PC-3 (cell line): ENCODE measurements around the gene TRIM40. TPM values are rescaled to one million over a fixed set of nuclear protein-coding genes. Genes with fewer than 3 reads are reported as not detected.

Experiments used
- ATAC-seq: fragments of 200-7000 bp; cut with Tn5 transposase; 2 replicates; pipeline ENCODE4 v1.9.1; 2020; ENCODE audit warnings: mild to moderate bottlenecking, moderate library complexity
- BruUV-seq: library from RNA; stranded (reverse); fragments of 400-500 nt; replicated peaks from 2 replicates; lab custom pipeline; 2021; lab: Mats Ljungman, UMichigan
- CTCF ChIA-PET: fragments of 300-600 bp; sonication (Branson Sonifier 250); formaldehyde crosslinking; loops from one replicate; lab custom pipeline; 2022; ENCODE audit warnings: antibody characterized with exemption; lab: Charles Lee
- POLR2A ChIA-PET: fragments of 300-600 bp; sonication (Branson Sonifier 250); formaldehyde crosslinking; loops from one replicate; lab custom pipeline; 2022; ENCODE audit warnings: antibody characterized with exemption; ENCODE audit not compliant: unreplicated experiment; lab: Charles Lee
- DNase-seq: peaks from one replicate; pipeline ENCODE4 v3.0.0-alpha.2; 2015
- H2AFZ ChIP-seq: fragments of 300-600 bp; sonication (generic); 2 replicates; pipeline ENCODE4 v1.6.0; 2016; ENCODE audit warnings: antibody characterized with exemption, low read length
- H3F3A ChIP-seq: fragments of 300-600 bp; sonication (generic); one replicate; pipeline ENCODE4 v1.6.0; 2017; ENCODE audit warnings: antibody characterized with exemption, low read length, control low read depth, mild to moderate bottlenecking; ENCODE audit not compliant: unreplicated experiment
- H3K27ac ChIP-seq: fragments of 300-600 bp; sonication (generic); 2 replicates; pipeline ENCODE4 v1.5.1; 2016; ENCODE audit warnings: mild to moderate bottlenecking, low read length
- H3K27me3 ChIP-seq: fragments of 300-600 bp; sonication (generic); 2 replicates; pipeline ENCODE4 v1.6.1; 2016; ENCODE audit warnings: low read length, mixed read lengths
- H3K36me3 ChIP-seq: fragments of 300-600 bp; sonication (generic); 2 replicates; pipeline ENCODE4 v1.6.1; 2016; ENCODE audit warnings: low read depth, mixed run types, low read length, mixed read lengths
- H3K4me1 ChIP-seq: fragments of 300-600 bp; sonication (generic); 2 replicates; pipeline ENCODE4 v1.5.1; 2016; ENCODE audit warnings: low read length; ENCODE audit not compliant: insufficient read depth
- H3K4me2 ChIP-seq: fragments of 300-600 bp; sonication (generic); 2 replicates; pipeline ENCODE4 v1.6.0; 2016; ENCODE audit warnings: low read length
- H3K4me3 ChIP-seq: fragments of 300-600 bp; sonication (generic); 2 replicates; pipeline ENCODE4 v1.5.1; 2016; ENCODE audit warnings: mild to moderate bottlenecking, low read length, mixed read lengths
- H3K79me2 ChIP-seq: fragments of 300-600 bp; sonication (generic); 2 replicates; pipeline ENCODE4 v1.6.1; 2017; ENCODE audit warnings: low read length, mixed read lengths
- H3K9ac ChIP-seq: fragments of 300-600 bp; sonication (generic); 2 replicates; pipeline ENCODE4 v1.6.0; 2016; ENCODE audit warnings: mild to moderate bottlenecking, low read length
- H3K9me2 ChIP-seq: fragments of 300-600 bp; sonication (generic); replicated peaks from 2 replicates; pipeline ENCODE4 v1.6.1; 2016; ENCODE audit warnings: mixed run types, low read length, mixed read lengths
- H3K9me3 ChIP-seq: fragments of 300-600 bp; sonication (generic); 2 replicates; pipeline ENCODE4 v1.6.1; 2016; ENCODE audit warnings: low read length, mixed read lengths
- H4K20me1 ChIP-seq: fragments of 300-600 bp; sonication (generic); 2 replicates; pipeline ENCODE4 v1.6.1; 2016; ENCODE audit warnings: low read length, mixed read lengths
- EZH2 ChIP-seq: fragments of 300-600 bp; sonication (generic); IDR thresholded peaks from one replicate; pipeline ENCODE4 v1.6.1; 2017; ENCODE audit warnings: antibody characterized with exemption, mild to moderate bottlenecking, low read length; ENCODE audit not compliant: unreplicated experiment
- EZH2phosphoT487 ChIP-seq: fragments of 300-600 bp; sonication (generic); IDR thresholded peaks from 2 replicates; pipeline ENCODE4 v1.6.1; 2018; ENCODE audit warnings: mild to moderate bottlenecking, antibody characterized with exemption, low read length, borderline replicate concordance
- intact Hi-C: fragments of 100-400 bp; cut with micrococcal nuclease; formaldehyde crosslinking; loops from 2 replicates; pipeline ENCODE4 v1.9.0; 2023
- total RNA-seq: library from RNA; depleted of rRNA; stranded (reverse); fragments of >200 nt; gene quantifications from 2 replicates; pipeline ENCODE4 v1.2.3, GENCODE V29; 2014
- TF ChIP-seq, protein P1 (sequence below): fragments of 300-600 bp; sonication (generic); conservative IDR thresholded peaks from 2 replicates; pipeline ENCODE4 v1.5.1; 2017; ENCODE audit warnings: antibody characterized with exemption, low read depth, mild to moderate bottlenecking, low read length

The TRIM40 gene
- total RNA-seq, 1 experiment from 2014 or later = not detected

DNA sequence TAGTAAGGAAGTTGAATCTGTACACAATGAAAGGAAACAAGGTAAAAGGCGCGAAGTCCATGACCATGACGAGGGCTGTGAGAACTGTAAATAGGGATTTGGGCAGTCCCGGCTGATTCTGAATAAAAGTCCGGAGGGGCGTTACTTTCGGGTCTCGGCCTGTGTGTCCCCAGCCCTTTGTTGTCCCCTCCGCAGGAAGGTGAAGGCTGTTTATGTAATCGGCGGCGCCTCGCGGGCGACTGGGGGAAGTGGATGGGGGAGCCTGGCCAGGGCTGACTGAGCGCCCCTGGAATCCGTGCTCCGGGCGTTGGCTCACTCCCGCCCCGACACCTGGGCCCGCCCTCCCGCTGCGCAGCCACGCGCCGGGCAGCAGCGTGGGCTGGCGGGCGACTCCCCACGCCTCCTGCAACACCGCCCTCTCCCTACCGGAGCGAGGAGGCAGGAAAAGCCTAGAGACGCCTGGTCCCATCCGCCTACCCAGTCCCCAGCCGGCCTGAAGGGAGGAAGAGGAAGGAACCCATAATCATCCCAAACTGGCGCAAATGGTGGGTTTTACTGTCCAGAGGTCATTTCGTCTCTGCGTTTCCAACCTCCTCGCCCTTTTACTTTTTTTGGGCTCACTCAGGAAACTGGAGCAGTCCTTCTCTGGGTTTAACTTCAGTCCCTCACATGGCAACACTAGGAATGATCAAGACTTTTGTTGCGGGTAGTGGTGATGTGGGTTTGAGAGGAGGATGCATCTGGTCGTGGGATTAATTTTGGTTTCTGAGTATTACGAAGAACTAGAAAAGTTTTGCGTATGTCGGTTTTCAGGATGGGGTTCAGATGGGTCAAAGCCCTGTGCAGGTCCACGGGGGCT is 35.1 kb upstream of the TRIM40 start:
- no peaks in the 10 kb centered on the region for H3K36me3 ChIP-seq
- peaks cover 34% of the 10 kb centered on the region for H3K4me1 ChIP-seq
- H3K27ac ChIP-seq = no peak overlapping the region
- intact Hi-C loops = loop anchor here (2.0 kb wide), 2 partner anchors 26 to 310 kb away; partner anchors contain the start of gene RNF39
- no peaks in the 10 kb centered on the region for H3F3A ChIP-seq
- no peaks in the 10 kb centered on the region for H4K20me1 ChIP-seq
- H3K9me3 ChIP-seq = no peaks in the 10 kb centered on the region
- no peaks in the 10 kb centered on the region for H3K9me2 ChIP-seq
- peak overlapping the region; percentile 75 for H3K4me3 ChIP-seq
- TF ChIP-seq, protein P1, sequence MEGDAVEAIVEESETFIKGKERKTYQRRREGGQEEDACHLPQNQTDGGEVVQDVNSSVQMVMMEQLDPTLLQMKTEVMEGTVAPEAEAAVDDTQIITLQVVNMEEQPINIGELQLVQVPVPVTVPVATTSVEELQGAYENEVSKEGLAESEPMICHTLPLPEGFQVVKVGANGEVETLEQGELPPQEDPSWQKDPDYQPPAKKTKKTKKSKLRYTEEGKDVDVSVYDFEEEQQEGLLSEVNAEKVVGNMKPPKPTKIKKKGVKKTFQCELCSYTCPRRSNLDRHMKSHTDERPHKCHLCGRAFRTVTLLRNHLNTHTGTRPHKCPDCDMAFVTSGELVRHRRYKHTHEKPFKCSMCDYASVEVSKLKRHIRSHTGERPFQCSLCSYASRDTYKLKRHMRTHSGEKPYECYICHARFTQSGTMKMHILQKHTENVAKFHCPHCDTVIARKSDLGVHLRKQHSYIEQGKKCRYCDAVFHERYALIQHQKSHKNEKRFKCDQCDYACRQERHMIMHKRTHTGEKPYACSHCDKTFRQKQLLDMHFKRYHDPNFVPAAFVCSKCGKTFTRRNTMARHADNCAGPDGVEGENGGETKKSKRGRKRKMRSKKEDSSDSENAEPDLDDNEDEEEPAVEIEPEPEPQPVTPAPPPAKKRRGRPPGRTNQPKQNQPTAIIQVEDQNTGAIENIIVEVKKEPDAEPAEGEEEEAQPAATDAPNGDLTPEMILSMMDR = 0 out of 2 replicates have a peak, but pooled peaks have one; percentile 13
- no peak for TF ChIP-seq EZH2
- no peak for TF ChIP-seq EZH2phosphoT487
- no peaks in the 10 kb centered on the region for H3K27me3 ChIP-seq
- TSS peak; percentile 59 for BruUV-seq
- H3K4me2 ChIP-seq = peak overlapping the region; percentile 90
- peak; percentile 55 for ATAC-seq
- peak; percentile 75 for DNase-seq
- H2AFZ ChIP-seq = peak overlapping the region; percentile 92
- no peaks in the 10 kb centered on the region for H3K79me2 ChIP-seq
- ChIA-PET POLR2A (no interaction called here), CTCF (interaction anchor here (0.6 to 4.8 kb wide), 2 partner anchors 31 to 190 kb away, joined by 3 to 107 read pairs; no protein-coding TSS in a partner anchor)
- H3K9ac ChIP-seq = peak overlapping the region; percentile 42

DNA sequence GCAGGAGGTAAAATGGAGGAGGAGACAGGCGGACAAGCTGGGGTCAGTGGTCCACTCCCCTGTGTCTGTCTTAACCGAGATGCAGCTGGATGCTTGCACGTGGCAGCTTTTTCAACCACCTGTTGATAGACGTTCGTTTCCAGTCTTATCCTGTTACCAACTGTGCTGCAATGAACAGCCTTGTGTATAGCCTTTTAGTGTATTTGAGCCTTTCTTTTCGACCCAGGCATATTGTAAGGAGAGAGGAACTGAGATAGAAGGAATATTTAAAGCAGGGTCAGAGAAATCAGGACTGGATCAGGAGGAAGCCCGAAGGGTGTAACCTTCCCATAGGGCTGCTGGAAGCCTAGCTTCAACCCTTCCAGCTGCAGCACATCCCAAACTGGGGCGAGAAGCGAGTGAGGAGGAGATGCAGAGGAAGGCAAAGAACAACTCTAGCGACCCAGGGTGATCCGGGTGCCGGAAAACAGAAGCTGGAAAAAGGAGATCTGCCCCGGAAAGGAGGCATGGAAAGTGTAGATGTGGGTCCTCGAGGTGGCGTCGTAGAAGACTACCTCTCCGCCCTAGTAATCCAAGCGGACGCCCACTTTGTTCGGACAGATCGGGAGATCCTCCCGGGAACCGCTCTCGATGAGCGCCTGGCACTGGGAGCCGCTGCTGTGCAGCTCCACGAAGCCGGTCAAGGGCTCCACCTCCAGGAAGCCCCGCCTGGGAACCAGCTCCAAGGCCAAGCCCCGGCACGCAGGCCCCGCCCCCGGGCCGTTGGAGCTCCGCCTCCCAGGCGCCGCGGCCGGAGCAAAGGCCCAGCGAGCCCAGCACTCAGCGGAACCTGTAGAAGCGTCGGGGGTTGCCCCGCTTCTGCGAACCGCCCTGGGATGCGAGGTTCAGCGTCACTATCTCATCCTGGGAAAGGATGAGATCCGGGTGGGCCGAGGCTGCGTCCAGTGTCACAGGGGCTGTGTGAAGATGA is 34.2 kb upstream of the TRIM40 start:
- Histone ChIP-seq H3K4me1 (peaks cover 31% of the 10 kb centered on the region), H3K9ac (peak overlapping the region; percentile 42), H3K9me2 (no peaks in the 10 kb centered on the region), H3K9me3 (no peaks in the 10 kb centered on the region), H3K79me2 (no peaks in the 10 kb centered on the region), H4K20me1 (no peaks in the 10 kb centered on the region), H3K27me3 (no peaks in the 10 kb centered on the region), H3F3A (no peaks in the 10 kb centered on the region), H2AFZ (peak overlapping the region; percentile 99), H3K4me3 (peak overlapping the region; percentile 75), H3K4me2 (peak overlapping the region; percentile 90), H3K27ac (no peak overlapping the region), H3K36me3 (no peaks in the 10 kb centered on the region)
- no peak for TF ChIP-seq EZH2
- TF ChIP-seq, protein P1 = peak; percentile 37; the same call in 1 of the 2 replicates
- CTCF ChIA-PET = interaction anchor here (0.6 to 4.8 kb wide), 4 partner anchors 26 to 189 kb away, joined by 3 to 107 read pairs (median 3); partner anchors contain the start of gene POLR1H
- POLR2A ChIA-PET = interaction anchor here (0.7 to 1.0 kb wide), 2 partner anchors 41 to 259 kb away, joined by 3 to 5 read pairs; partner anchors contain the start of gene POLR1H
- TSS peak; percentile 80 for BruUV-seq
- intact Hi-C loops = loop anchor here (2.0 kb wide), 3 partner anchors 27 to 311 kb away; partner anchors contain the start of genes PPP1R11 and RNF39
- DNase-seq = peak; percentile 93
- peak; percentile 81 for ATAC-seq
